ENCODE data around the gene NXPH1. TPM values are rescaled to one million over a fixed set of nuclear protein-coding genes. Genes with fewer than 3 reads are reported as not detected.

Gene NXPH1
- total and polyA plus RNA-seq, 2 experiments from 2014 or later: not detected

GRCh38 chr7:8618441-8619070 lies 185.1 kb downstream of the NXPH1 start:
- no peaks in the 10 kb centered on the region for H3K79me2 ChIP-seq (ENCODE audit: insufficient read depth)
- 39 to 57% methylated on average over 1 of the region's 1 CpG for WGBS, 2 experiments (ENCODE audit: low coverage in 1 of 2, low lambda C conversion rate in 2 of 2, missing lambda C conversion rate in 2 of 2)

GRCh38 chr7:8620169-8620568 lies 186.8 kb downstream of the NXPH1 start:
- no peak overlapping the region for H3K4me3 ChIP-seq
- H3K36me3 ChIP-seq (ENCODE audit: low read depth): no peaks in the 10 kb centered on the region
- DNase-seq: no peak
- no peak overlapping the region for H3K4me2 ChIP-seq (ENCODE audit: unreplicated experiment)
- H3K9me2 ChIP-seq (ENCODE audit: insufficient read depth): no peaks in the 10 kb centered on the region
- no peaks in the 10 kb centered on the region for H3K9me3 ChIP-seq (ENCODE audit: low read depth)
- no peaks in the 10 kb centered on the region for H3K27me3 ChIP-seq (replicated peaks; ENCODE audit: insufficient read depth)
- H3K79me2 ChIP-seq (ENCODE audit: insufficient read depth): no peaks in the 10 kb centered on the region
- no peaks in the 10 kb centered on the region for H4K20me1 ChIP-seq (ENCODE audit: insufficient read depth)
- no peak overlapping the region for H2AFZ ChIP-seq
- no peak overlapping the region for H3K9ac ChIP-seq
- in situ Hi-C loops (cut with MboI): no loop called here
- no peak for TF ChIP-seq EZH2 (IDR thresholded peaks at IDR 0.05; ENCODE audit: insufficient read depth, poor library complexity, severe bottlenecking)
- no peak for TF ChIP-seq EZH2phosphoT487 (IDR thresholded peaks at IDR 0.05; ENCODE audit: insufficient read depth, low read depth)
- no peaks in the 10 kb centered on the region for H3K4me1 ChIP-seq (ENCODE audit: insufficient read depth)
- WGBS, 2 experiments (ENCODE audit: low coverage in 1 of 2, low lambda C conversion rate in 2 of 2, missing lambda C conversion rate in 2 of 2): 15 to 35% methylated on average over 1 of the region's 1 CpG
- H3F3A ChIP-seq (ENCODE audit: insufficient read depth): no peaks in the 10 kb centered on the region
- no peak overlapping the region for H3K27ac ChIP-seq

More at GRCh38 chr7:8618441-8619070, 185.1 kb downstream of the NXPH1 start:
- Histone ChIP-seq H3K27me3 (replicated peaks; ENCODE audit: insufficient read depth) (no peaks in the 10 kb centered on the region), H3K9me3 (ENCODE audit: low read depth) (no peaks in the 10 kb centered on the region), H3K36me3 (ENCODE audit: low read depth) (no peaks in the 10 kb centered on the region), H2AFZ (no peak overlapping the region), H3K4me2 (ENCODE audit: unreplicated experiment) (no peak overlapping the region), H4K20me1 (ENCODE audit: insufficient read depth) (no peaks in the 10 kb centered on the region), H3K27ac (no peak overlapping the region), H3K4me3 (no peak overlapping the region), H3K9me2 (ENCODE audit: insufficient read depth) (no peaks in the 10 kb centered on the region), H3K4me1 (ENCODE audit: insufficient read depth) (no peaks in the 10 kb centered on the region), H3K9ac (no peak overlapping the region), H3F3A (ENCODE audit: insufficient read depth) (no peaks in the 10 kb centered on the region)
- DNase-seq: no peak
- no peak for TF ChIP-seq EZH2 (IDR thresholded peaks at IDR 0.05; ENCODE audit: insufficient read depth, poor library complexity, severe bottlenecking)
- TF ChIP-seq EZH2phosphoT487 (IDR thresholded peaks at IDR 0.05; ENCODE audit: insufficient read depth, low read depth): no peak
- in situ Hi-C loops (cut with MboI): no loop called here

GRCh38 chr7:8625612-8626011 lies 192.2 kb downstream of the NXPH1 start:
- no peaks in the 10 kb centered on the region for H3K4me1 ChIP-seq (ENCODE audit: insufficient read depth)
- no peaks in the 10 kb centered on the region for H3K79me2 ChIP-seq (ENCODE audit: insufficient read depth)
- no peaks in the 10 kb centered on the region for H3K27me3 ChIP-seq (replicated peaks; ENCODE audit: insufficient read depth)
- H3F3A ChIP-seq (ENCODE audit: insufficient read depth): no peaks in the 10 kb centered on the region
- no peak for DNase-seq
- no peak overlapping the region for H3K9ac ChIP-seq
- H3K27ac ChIP-seq: no peak overlapping the region
- no peaks in the 10 kb centered on the region for H3K36me3 ChIP-seq (ENCODE audit: low read depth)
- TF ChIP-seq EZH2phosphoT487 (IDR thresholded peaks at IDR 0.05; ENCODE audit: insufficient read depth, low read depth) (no peak), EZH2 (IDR thresholded peaks at IDR 0.05; ENCODE audit: insufficient read depth, poor library complexity, severe bottlenecking) (no peak)
- in situ Hi-C loops (cut with MboI): no loop called here
- no peaks in the 10 kb centered on the region for H3K9me3 ChIP-seq (ENCODE audit: low read depth)
- H3K9me2 ChIP-seq (ENCODE audit: insufficient read depth): no peaks in the 10 kb centered on the region
- H2AFZ ChIP-seq: no peak overlapping the region
- H4K20me1 ChIP-seq (ENCODE audit: insufficient read depth): no peaks in the 10 kb centered on the region
- no peak overlapping the region for H3K4me2 ChIP-seq (ENCODE audit: unreplicated experiment)
- H3K4me3 ChIP-seq: no peak overlapping the region

- in situ Hi-C loops (cut with MboI): no loop called here
- no peaks in the 10 kb centered on the region for H3K4me1 ChIP-seq (ENCODE audit: insufficient read depth)
- no peak overlapping the region for H2AFZ ChIP-seq
- 10 to 12% methylated on average over 2 of the region's 2 CpGs for WGBS, 2 experiments (ENCODE audit: low coverage in 1 of 2, low lambda C conversion rate in 2 of 2, missing lambda C conversion rate in 2 of 2)
- DNase-seq: no peak
- H4K20me1 ChIP-seq (ENCODE audit: insufficient read depth): no peaks in the 10 kb centered on the region
- H3K27ac ChIP-seq: no peak overlapping the region
- TF ChIP-seq EZH2phosphoT487 (IDR thresholded peaks at IDR 0.05; ENCODE audit: insufficient read depth, low read depth) (no peak), EZH2 (IDR thresholded peaks at IDR 0.05; ENCODE audit: insufficient read depth, poor library complexity, severe bottlenecking) (no peak)
- no peak overlapping the region for H3K4me2 ChIP-seq (ENCODE audit: unreplicated experiment)
- H3K9ac ChIP-seq: no peak overlapping the region
- no peaks in the 10 kb centered on the region for H3F3A ChIP-seq (ENCODE audit: insufficient read depth)
- no peaks in the 10 kb centered on the region for H3K79me2 ChIP-seq (ENCODE audit: insufficient read depth)
- no peak overlapping the region for H3K4me3 ChIP-seq
- H3K9me3 ChIP-seq (ENCODE audit: low read depth): no peaks in the 10 kb centered on the region
- no peaks in the 10 kb centered on the region for H3K9me2 ChIP-seq (ENCODE audit: insufficient read depth)
- no peaks in the 10 kb centered on the region for H3K36me3 ChIP-seq (ENCODE audit: low read depth)
- no peaks in the 10 kb centered on the region for H3K27me3 ChIP-seq (replicated peaks; ENCODE audit: insufficient read depth)
These were observed 193.9 kb downstream of the NXPH1 start for GRCh38 chr7:8627325-8627724.

GRCh38 chr7:8628656-8629055 lies 195.2 kb downstream of the NXPH1 start:
- H3K9ac ChIP-seq: no peak overlapping the region
- H3K27ac ChIP-seq: no peak overlapping the region
- H3K79me2 ChIP-seq (ENCODE audit: insufficient read depth): no peaks in the 10 kb centered on the region
- no peaks in the 10 kb centered on the region for H4K20me1 ChIP-seq (ENCODE audit: insufficient read depth)
- DNase-seq: no peak
- H3K4me2 ChIP-seq (ENCODE audit: unreplicated experiment): no peak overlapping the region
- no peaks in the 10 kb centered on the region for H3K27me3 ChIP-seq (replicated peaks; ENCODE audit: insufficient read depth)
- no peak overlapping the region for H2AFZ ChIP-seq
- no peak for TF ChIP-seq EZH2phosphoT487 (IDR thresholded peaks at IDR 0.05; ENCODE audit: insufficient read depth, low read depth)
- TF ChIP-seq EZH2 (IDR thresholded peaks at IDR 0.05; ENCODE audit: insufficient read depth, poor library complexity, severe bottlenecking): no peak
- no peaks in the 10 kb centered on the region for H3K9me3 ChIP-seq (ENCODE audit: low read depth)
- no peaks in the 10 kb centered on the region for H3K9me2 ChIP-seq (ENCODE audit: insufficient read depth)
- H3F3A ChIP-seq (ENCODE audit: insufficient read depth): no peaks in the 10 kb centered on the region
- WGBS, 2 experiments (ENCODE audit: low coverage in 1 of 2, low lambda C conversion rate in 2 of 2, missing lambda C conversion rate in 2 of 2): 23 to 24% methylated on average over 7 of the region's 7 CpGs
- no peaks in the 10 kb centered on the region for H3K4me1 ChIP-seq (ENCODE audit: insufficient read depth)
- no peak overlapping the region for H3K4me3 ChIP-seq
- in situ Hi-C loops (cut with MboI): no loop called here
- no peaks in the 10 kb centered on the region for H3K36me3 ChIP-seq (ENCODE audit: low read depth)
